Natural killer cell (primary cell): ENCODE measurements around the gene TARS3. TPM values are rescaled to one million over a fixed set of nuclear protein-coding genes. Genes with fewer than 3 reads are reported as not detected.

Source experiments
- ATAC-seq, 3 donors: fragments of 150-1000 bp in 2 of 3; fragments of 200-7000 bp in 1 of 3; cut with Tn5 transposase; 1 replicate in 1 of 3; 2 replicates in 2 of 3; pipeline ENCODE4 v1.10.0; 2021; ENCODE audit warnings: mild to moderate bottlenecking in 2 of 3, moderate library complexity in 2 of 3
- DNase-seq, 2 donors: peaks; one replicate each; pipeline versions ENCODE4 v3.0.0 to v3.0.0-alpha.2; 2013 to 2021; ENCODE audit warnings: mixed read lengths in 1 of 2
- H3K27ac ChIP-seq: one replicate; pipeline ENCODE4 v1.5.1; 2013; ENCODE audit warnings: mild to moderate bottlenecking, low read length
- H3K27me3 ChIP-seq: one replicate; pipeline ENCODE4 v1.6.1; 2013; ENCODE audit warnings: low read length; ENCODE audit not compliant: control insufficient read depth, insufficient read depth
- H3K36me3 ChIP-seq: one replicate; pipeline ENCODE4 v1.6.1; 2013; ENCODE audit warnings: low read length; ENCODE audit not compliant: control insufficient read depth, insufficient read depth
- H3K4me1 ChIP-seq: one replicate; pipeline ENCODE4 v1.6.1; 2013; ENCODE audit warnings: low read length; ENCODE audit not compliant: control insufficient read depth, insufficient read depth
- H3K4me3 ChIP-seq: one replicate; pipeline ENCODE4 v1.5.1; 2013; ENCODE audit warnings: low read length
- H3K9me3 ChIP-seq: one replicate; pipeline ENCODE4 v1.6.1; 2013; ENCODE audit warnings: low read length; ENCODE audit not compliant: control insufficient read depth, insufficient read depth
- H3K27ac Mint-ChIP-seq, 2 donors: one replicate each; pipeline ENCODE4 v1.8.0; 2022; ENCODE audit warnings: mild to moderate bottlenecking in 2 of 2, mixed read lengths in 2 of 2, moderate library complexity in 1 of 2
- H3K27me3 Mint-ChIP-seq, 2 donors: one replicate each; pipeline ENCODE4 v1.8.0; 2022; ENCODE audit warnings: low read depth in 2 of 2, mixed read lengths in 2 of 2
- H3K36me3 Mint-ChIP-seq: one replicate; pipeline ENCODE4 v1.8.0; 2022; ENCODE audit warnings: mixed read lengths
- H3K4me1 Mint-ChIP-seq, 2 donors: one replicate each; pipeline ENCODE4 v1.8.0; 2022; ENCODE audit warnings: mixed read lengths in 2 of 2
- H3K4me3 Mint-ChIP-seq: one replicate; pipeline ENCODE4 v1.8.0; 2022; ENCODE audit warnings: mild to moderate bottlenecking, moderate library complexity, mixed read lengths
- H3K9me3 Mint-ChIP-seq, 2 donors: one replicate each; pipeline ENCODE4 v1.8.0; 2022; ENCODE audit warnings: mixed read lengths in 2 of 2
- WGBS: methylation state at CpG from one replicate; pipeline ENCODE4 v1.1.7; 2013; ENCODE audit warnings: missing lambda C conversion rate; ENCODE audit not compliant: insufficient coverage; 5-methylcytosine and 5-hydroxymethylcytosine counted together
- intact Hi-C: fragments of 100-400 bp; cut with micrococcal nuclease; formaldehyde crosslinking; loops from one replicate; pipeline ENCODE4 v1.14.2; 2022
- total RNA-seq, 4 donors: library from RNA; stranded (reverse); fragments of 120-200 nt in 1 of 4; gene quantifications; one replicate each; pipeline versions ENCODE4 v1.2.3 to v1.2.4, GENCODE V29; 2013 to 2022
- TF ChIP-seq, protein P1 (sequence below): fragments of 200-600 bp; IDR thresholded peaks from one replicate; pipeline ENCODE4 v1.8.0; 2022; ENCODE audit warnings: antibody characterized with exemption

TARS3 gene
- total RNA-seq, 3 donors from 2014 or later (not counting 1 experiment from before 2014, with no cell fraction given), result 11.6 to 20.5 (median 12.1) TPM

DNA sequence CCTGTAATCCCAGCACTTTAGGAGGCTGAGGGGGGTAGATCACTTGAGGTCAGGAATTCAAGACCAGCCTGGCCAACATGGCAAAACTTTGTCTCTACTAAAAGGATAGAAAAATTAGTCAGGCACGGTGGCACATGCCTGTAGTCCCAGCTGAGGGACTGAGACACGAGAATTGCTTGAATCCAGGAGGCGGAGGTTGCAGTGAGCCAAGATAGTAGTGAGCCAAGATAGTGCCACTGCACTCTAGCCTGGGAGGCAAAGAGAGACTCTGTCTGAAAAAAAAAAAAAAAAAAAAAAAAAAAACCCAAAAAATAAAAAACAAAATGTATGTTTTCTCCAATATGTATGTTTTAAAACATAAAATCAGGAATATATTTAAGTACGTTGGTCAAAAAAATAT lies 16.3 kb downstream of the TARS3 start:
- Mint-ChIP-seq H3K27me3 (no peaks in the 10 kb centered on the region), H3K27ac (no peak overlapping the region), H3K9me3 (no peaks in the 10 kb centered on the region), H3K36me3 (peaks cover 16% of the 10 kb centered on the region), H3K4me1 (peaks cover 3 to 13% of the 10 kb centered on the region in 2 donors), H3K4me3 (no peak overlapping the region)
- Histone ChIP-seq H3K27me3 (no peaks in the 10 kb centered on the region), H3K4me3 (no peak overlapping the region), H3K9me3 (no peaks in the 10 kb centered on the region), H3K4me1 (no peaks in the 10 kb centered on the region), H3K36me3 (peaks cover 70% of the 10 kb centered on the region), H3K27ac (no peak overlapping the region)
- ATAC-seq (no peak), DNase-seq (no peak)
- WGBS, result 96% methylated on average over 3 of the region's 4 CpGs
- intact Hi-C loops, result no loop called here
- TF ChIP-seq, protein P1, sequence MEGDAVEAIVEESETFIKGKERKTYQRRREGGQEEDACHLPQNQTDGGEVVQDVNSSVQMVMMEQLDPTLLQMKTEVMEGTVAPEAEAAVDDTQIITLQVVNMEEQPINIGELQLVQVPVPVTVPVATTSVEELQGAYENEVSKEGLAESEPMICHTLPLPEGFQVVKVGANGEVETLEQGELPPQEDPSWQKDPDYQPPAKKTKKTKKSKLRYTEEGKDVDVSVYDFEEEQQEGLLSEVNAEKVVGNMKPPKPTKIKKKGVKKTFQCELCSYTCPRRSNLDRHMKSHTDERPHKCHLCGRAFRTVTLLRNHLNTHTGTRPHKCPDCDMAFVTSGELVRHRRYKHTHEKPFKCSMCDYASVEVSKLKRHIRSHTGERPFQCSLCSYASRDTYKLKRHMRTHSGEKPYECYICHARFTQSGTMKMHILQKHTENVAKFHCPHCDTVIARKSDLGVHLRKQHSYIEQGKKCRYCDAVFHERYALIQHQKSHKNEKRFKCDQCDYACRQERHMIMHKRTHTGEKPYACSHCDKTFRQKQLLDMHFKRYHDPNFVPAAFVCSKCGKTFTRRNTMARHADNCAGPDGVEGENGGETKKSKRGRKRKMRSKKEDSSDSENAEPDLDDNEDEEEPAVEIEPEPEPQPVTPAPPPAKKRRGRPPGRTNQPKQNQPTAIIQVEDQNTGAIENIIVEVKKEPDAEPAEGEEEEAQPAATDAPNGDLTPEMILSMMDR, result no peak

DNA sequence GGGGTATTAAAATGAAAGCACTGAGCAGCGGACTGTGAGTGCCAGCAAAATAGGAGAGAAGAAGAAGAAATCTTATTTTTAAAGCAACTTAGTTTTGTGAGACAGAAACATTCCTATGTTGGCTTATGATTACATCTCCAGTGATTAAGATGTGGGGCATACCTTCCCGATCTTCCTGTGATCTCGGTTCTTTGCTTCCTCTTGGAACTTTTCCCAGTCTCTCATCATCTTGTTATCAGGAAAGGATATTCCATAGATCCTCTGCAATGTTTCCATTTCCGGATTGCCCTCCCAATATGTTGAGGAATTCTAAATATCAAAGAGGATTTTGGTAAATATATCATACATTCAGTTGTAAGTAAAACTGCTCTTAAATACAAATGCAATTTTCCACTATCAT lies 22.2 kb downstream of the TARS3 start:
- H3K36me3 ChIP-seq, result peaks cover 69% of the 10 kb centered on the region
- no peaks in the 10 kb centered on the region for H3K4me1 ChIP-seq
- intact Hi-C loops, result no loop called here
- Mint-ChIP-seq H3K9me3 (no peaks in the 10 kb centered on the region), H3K4me1 (peaks cover 8 to 10% of the 10 kb centered on the region in 2 donors), H3K36me3 (peaks cover 37% of the 10 kb centered on the region), H3K4me3 (no peak overlapping the region), H3K27me3 (no peaks in the 10 kb centered on the region), H3K27ac (no peak overlapping the region)
- H3K9me3 ChIP-seq, result no peaks in the 10 kb centered on the region
- DNase-seq, result no peak
- H3K27me3 ChIP-seq, result no peaks in the 10 kb centered on the region
- no peak overlapping the region for H3K4me3 ChIP-seq
- 88% methylated on average over 3 of the region's 4 CpGs for WGBS
- H3K27ac ChIP-seq, result no peak overlapping the region
- TF ChIP-seq, protein P1, result no peak
- no peak for ATAC-seq

DNA sequence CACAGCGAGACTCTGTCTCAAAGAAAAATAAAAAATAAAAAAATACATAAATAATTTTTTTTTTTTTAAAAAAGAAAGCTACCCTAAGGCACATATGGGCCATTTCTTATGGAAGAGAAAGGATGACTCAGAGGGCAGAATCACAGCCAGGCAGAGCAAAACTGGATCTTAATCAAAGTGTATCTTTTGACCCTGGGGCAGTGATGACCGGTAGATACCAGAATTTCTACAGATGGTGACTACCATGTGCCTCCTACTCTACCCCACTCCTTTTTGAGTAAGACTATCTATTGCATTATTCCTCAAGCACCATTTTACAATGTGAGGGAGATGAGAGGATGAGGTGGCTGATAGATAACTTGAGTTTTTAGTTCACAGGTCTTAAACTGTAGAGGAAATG lies 26.0 kb downstream of the TARS3 start:
- Mint-ChIP-seq H3K4me1 (peaks cover 12 to 16% of the 10 kb centered on the region in 2 donors), H3K4me3 (no peak overlapping the region), H3K36me3 (peaks cover 45% of the 10 kb centered on the region), H3K27ac (no peak overlapping the region), H3K9me3 (no peaks in the 10 kb centered on the region), H3K27me3 (no peaks in the 10 kb centered on the region)
- intact Hi-C loops, result no loop called here
- Histone ChIP-seq H3K4me1 (no peaks in the 10 kb centered on the region), H3K9me3 (no peaks in the 10 kb centered on the region), H3K36me3 (peaks cover 78% of the 10 kb centered on the region), H3K27me3 (no peaks in the 10 kb centered on the region), H3K27ac (no peak overlapping the region), H3K4me3 (no peak overlapping the region)
- WGBS, result no CpG with 5 or more reads among the region's 2 CpGs
- ATAC-seq (no peak), DNase-seq (no peak)
- TF ChIP-seq, protein P1, result no peak

DNA sequence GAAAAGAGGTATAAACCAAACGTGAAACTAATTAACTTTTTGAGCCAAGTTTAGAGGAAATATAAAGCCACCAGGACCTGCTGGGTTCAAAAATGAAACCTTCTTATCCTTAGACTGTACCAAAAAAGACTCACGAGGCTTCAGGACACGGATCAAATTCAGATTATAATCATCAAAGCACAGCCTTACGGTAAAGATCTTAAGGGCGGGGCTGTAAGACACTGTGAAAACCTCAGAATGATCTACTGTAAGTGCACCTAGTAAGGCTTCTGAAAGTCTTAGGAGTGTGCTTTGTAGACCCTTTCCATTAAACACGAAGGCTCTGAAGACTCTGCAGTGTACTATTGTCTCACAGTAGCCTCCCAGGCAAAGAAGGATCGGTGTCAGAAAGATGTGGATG lies 26.8 kb downstream of the TARS3 start:
- H3K36me3 ChIP-seq, result peaks cover 74% of the 10 kb centered on the region
- no peaks in the 10 kb centered on the region for H3K9me3 Mint-ChIP-seq
- WGBS, result 62% methylated on average over 7 of the region's 7 CpGs
- peaks cover 16 to 21% of the 10 kb centered on the region in 2 donors for H3K4me1 Mint-ChIP-seq
- TF ChIP-seq, protein P1, result no peak
- H3K4me1 ChIP-seq, result no peaks in the 10 kb centered on the region
- H3K4me3 Mint-ChIP-seq, result no peak overlapping the region
- H3K27ac Mint-ChIP-seq, result peak overlapping the region in 1 of 2 donors; percentile 37
- H3K27ac ChIP-seq, result no peak overlapping the region
- no peaks in the 10 kb centered on the region for H3K27me3 ChIP-seq
- H3K9me3 ChIP-seq, result no peaks in the 10 kb centered on the region
- DNase-seq (peak in 1 of 2 donors; percentile 24), ATAC-seq (no peak)
- intact Hi-C loops, result no loop called here
- H3K36me3 Mint-ChIP-seq, result peaks cover 42% of the 10 kb centered on the region
- H3K4me3 ChIP-seq, result no peak overlapping the region
- H3K27me3 Mint-ChIP-seq, result no peaks in the 10 kb centered on the region
